Muscle layer of duodenum (tissue), 2 donors: ENCODE results near the gene IZUMO1.
"Not testable (repeated sequence)": the region's sequence is repeated elsewhere in the genome, so short reads cannot be mapped to it uniquely, and the experiment has no call there.

ENCODE experiments used
- H3K27ac ChIP-seq: one replicate; pipeline ENCODE4 v1.7.0; 2013; ENCODE audit warnings: mild to moderate bottlenecking, low read length
- H3K27me3 ChIP-seq: one replicate; pipeline ENCODE4 v1.7.0; 2013; ENCODE audit warnings: low read depth, mild to moderate bottlenecking, control low read depth, low read length
- H3K36me3 ChIP-seq, 2 donors: one replicate each; pipeline ENCODE4 v1.7.0; 2013; ENCODE audit warnings: low read length in 2 of 2, control low read depth in 1 of 2, mild to moderate bottlenecking in 1 of 2; ENCODE audit not compliant: insufficient read depth in 2 of 2, control insufficient read depth in 1 of 2
- H3K4me1 ChIP-seq, 2 donors: one replicate each; pipeline ENCODE4 v1.7.0; 2013; ENCODE audit warnings: low read length in 2 of 2, mild to moderate bottlenecking in 2 of 2, control low read depth in 1 of 2, moderate library complexity in 1 of 2; ENCODE audit not compliant: insufficient read depth in 2 of 2, control insufficient read depth in 1 of 2
- H3K4me3 ChIP-seq, 2 donors: one replicate each; pipeline ENCODE4 v1.7.0; 2013; ENCODE audit warnings: low read length in 2 of 2, low read depth in 1 of 2, mild to moderate bottlenecking in 1 of 2
- H3K9me3 ChIP-seq, 2 donors: one replicate each; pipeline ENCODE4 v1.7.0; 2013; ENCODE audit warnings: low read length in 2 of 2, control low read depth in 1 of 2, mild to moderate bottlenecking in 1 of 2; ENCODE audit not compliant: control insufficient read depth in 1 of 2
- donor health status: healthy.

The IZUMO1 gene

DNA sequence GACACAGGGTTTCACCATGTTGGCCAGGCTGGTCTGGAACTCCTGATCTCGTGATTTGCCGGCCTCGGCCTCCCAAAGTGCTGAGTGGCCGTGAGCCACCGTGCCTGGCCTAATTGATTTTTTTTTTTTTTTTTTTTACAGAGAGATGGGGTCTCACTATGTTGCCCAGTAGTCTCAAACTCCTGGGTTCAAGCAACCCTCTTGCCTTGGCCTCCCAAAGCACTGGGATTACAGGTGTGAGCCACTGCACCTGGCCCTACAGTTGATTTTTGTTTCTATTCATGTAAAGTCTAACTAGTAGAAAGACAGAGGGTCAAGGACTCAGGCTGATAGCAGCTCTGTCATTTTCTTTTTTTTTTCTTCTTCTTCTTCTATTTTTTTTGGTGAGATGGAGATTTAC is 30.4 kb upstream of the IZUMO1 start:
- no peaks in the 10 kb centered on the region for H3K27me3 ChIP-seq
- peaks cover 0 to 10% of the 10 kb centered on the region in 2 donors for H3K4me1 ChIP-seq
- H3K4me3 ChIP-seq, result no peak overlapping the region
- H3K27ac ChIP-seq, result no peak overlapping the region
- H3K36me3 ChIP-seq, result no peaks in the 10 kb centered on the region
- no peaks in the 10 kb centered on the region for H3K9me3 ChIP-seq

DNA sequence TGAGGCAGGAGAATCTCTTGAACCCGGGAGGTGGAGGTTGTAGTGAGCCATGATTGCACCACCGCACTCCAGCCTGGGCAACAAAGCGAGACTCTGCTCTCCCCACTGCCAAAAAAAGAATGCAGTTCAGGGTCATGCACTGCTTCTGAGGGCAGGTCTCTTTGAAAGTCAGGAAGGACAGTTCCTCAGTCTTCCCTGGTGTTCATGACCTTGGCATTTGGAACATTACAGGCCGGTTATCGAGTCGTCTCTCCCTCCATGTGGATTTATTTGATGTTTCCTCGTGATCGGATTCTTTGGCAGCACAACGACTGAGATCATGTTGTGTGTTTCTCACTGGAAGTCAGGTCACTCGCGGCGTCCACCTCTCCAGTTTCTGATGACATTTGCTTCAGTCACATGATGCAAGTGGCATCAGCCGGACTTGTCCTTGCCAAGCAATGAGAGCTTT is 25.8 kb upstream of the IZUMO1 start:
- no peaks in the 10 kb centered on the region for H3K4me1 ChIP-seq
- no peak overlapping the region for H3K4me3 ChIP-seq
- H3K9me3 ChIP-seq, result no peaks in the 10 kb centered on the region
- H3K27ac ChIP-seq, result no peak overlapping the region
- no peaks in the 10 kb centered on the region for H3K27me3 ChIP-seq
- no peaks in the 10 kb centered on the region for H3K36me3 ChIP-seq

DNA sequence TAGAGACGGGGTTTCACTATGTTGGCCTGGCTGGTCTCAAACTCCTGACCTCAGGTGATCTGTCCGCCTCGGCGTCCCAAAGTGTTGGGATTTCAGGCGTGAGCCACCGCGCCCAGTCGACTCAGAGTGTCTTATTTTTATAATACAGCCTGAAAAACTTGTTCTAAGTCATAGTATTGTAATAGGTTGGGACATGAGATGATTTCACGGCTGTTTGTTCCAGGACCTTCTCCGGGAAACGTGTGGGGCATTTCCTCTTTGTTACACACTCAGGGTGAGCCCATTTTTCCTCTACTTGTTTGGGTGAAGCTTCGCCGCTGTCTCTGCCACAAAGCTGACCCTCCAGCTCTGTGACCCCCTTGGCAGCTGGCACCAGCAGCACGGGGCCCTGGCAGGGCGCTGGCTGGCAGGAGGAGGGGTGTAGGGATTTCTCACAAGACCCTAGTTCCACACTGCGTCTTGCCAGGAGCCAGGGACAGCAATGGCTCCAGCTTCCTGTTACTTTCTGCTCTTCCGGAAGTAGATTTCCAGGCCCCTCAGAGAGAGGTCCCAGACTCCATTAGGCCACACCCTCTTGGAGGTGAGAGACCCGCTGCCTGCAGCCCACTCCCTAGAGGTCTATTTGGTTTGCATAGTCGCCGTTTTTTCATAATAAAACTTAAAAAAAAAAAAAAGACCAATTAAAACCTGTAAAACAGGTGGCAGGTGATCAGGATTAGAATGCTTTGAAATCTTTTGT is 24.2 kb upstream of the IZUMO1 start:
- Histone ChIP-seq H3K4me3 (no peak overlapping the region), H3K4me1 (no peaks in the 10 kb centered on the region), H3K9me3 (no peaks in the 10 kb centered on the region), H3K27me3 (no peaks in the 10 kb centered on the region), H3K27ac (no peak overlapping the region), H3K36me3 (no peaks in the 10 kb centered on the region)

DNA sequence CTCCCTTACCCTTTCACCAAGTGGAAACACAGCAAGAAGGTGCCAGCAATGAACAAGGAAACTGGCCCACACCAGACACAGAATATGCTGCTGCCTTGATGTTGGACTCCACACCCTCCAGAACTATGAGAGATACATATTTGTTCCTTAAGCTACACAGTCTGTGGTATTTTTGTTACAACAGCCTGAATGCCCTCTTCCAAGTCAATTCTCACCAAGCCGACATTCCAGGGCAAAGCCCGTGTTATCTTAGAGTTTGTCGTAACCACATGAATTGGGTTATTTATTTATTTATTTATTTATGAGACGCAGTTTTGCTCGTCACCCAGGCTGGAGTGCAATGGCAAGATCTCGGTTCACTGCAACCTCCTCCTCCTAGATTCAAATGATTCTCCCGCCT is 23.6 kb upstream of the IZUMO1 start:
- H3K4me1 ChIP-seq, result no peaks in the 10 kb centered on the region
- no peaks in the 10 kb centered on the region for H3K27me3 ChIP-seq
- no peak overlapping the region for H3K4me3 ChIP-seq
- no peaks in the 10 kb centered on the region for H3K9me3 ChIP-seq
- no peak overlapping the region for H3K27ac ChIP-seq
- no peaks in the 10 kb centered on the region for H3K36me3 ChIP-seq

DNA sequence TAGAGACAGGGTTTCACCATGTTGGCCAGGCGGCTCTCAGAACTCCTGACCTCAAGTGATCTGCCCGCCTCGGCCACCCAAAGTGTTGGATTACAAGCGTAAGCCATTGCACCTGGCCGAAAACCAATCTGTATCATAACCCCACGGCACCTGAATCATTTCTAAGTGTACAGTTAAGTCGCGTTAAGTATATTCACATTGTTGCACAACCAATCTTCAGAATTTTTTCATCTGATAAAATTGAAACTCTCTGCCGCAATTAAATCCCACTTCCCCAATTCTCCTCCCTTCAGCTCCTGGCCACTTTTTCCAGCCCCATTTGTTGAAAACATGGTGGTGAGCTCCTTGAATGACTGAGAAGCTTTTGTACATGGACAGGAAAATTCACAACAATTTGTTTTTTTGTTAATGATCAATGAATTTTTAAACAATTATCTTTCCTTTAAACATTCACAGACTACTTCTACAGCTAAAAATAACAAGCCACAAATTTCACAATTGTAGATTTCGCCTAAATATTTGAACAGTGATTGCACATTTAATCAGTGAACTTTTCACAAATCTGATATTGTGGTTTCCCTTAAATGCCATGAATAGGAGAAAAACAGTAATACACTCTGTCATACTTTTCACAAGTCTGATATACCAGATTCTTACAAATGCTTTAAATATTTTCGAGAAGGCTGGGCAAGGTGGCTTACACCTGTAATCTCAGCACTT is 22.4 kb upstream of the IZUMO1 start:
- no peak overlapping the region for H3K4me3 ChIP-seq
- H3K27ac ChIP-seq, result no peak overlapping the region
- H3K36me3 ChIP-seq, result no peaks in the 10 kb centered on the region
- no peaks in the 10 kb centered on the region for H3K9me3 ChIP-seq
- no peaks in the 10 kb centered on the region for H3K4me1 ChIP-seq
- H3K27me3 ChIP-seq, result no peaks in the 10 kb centered on the region

DNA sequence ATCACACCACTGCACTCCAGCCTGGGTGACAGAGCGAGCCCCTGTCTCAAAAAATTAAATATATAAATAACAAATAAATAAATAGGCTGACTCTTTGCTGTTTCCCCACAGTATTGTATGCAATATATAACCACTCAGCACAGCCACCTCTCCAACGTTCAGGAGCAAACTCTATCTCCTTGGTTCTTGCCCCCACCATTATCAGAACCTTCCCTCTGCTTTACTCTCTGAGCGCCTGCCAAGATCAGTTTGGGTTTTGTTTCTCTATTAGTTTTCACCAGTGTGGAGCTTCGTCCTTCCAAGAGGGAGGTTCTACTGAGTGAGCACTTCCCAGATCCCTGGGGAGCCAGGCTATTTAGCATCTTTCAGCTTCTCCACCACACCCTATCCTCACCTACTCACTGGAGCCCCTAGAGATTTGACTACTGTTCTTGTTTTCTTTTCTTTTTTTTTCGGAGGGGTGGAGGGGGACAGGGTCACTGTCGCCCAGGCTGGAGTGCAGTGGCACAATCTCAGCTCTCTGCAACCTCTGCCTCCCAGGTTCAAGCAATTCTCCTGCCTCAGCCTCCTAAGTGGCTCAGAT is 21.6 kb upstream of the IZUMO1 start:
- H3K27me3 ChIP-seq, H3K27ac ChIP-seq: not testable (repeated sequence)

DNA sequence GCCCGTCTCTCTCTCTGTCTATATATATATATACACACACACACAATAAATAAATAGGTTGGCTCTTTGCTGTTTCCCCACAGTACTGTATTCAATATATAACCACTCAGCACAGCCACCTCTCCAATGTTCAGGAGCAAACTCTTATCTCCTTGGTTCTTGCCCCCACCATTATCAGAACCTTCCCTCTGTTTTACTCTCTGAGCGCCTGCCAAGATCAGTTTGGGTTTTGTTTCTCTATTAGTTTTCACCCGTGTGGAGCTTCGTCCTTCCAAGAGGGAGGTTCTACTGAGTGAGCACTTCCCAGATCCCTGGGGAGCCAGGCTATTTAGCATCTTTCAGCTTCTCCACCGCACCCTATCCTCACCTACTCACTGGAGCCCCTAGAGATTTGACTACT is 19.1 kb upstream of the IZUMO1 start:
- not testable (repeated sequence) for H3K4me1 ChIP-seq, H3K36me3 ChIP-seq

More for the DNA sequence above, 21.6 kb upstream of the IZUMO1 start:
- not testable (repeated sequence) for H3K4me3 ChIP-seq, H3K4me1 ChIP-seq, H3K36me3 ChIP-seq, H3K9me3 ChIP-seq

DNA sequence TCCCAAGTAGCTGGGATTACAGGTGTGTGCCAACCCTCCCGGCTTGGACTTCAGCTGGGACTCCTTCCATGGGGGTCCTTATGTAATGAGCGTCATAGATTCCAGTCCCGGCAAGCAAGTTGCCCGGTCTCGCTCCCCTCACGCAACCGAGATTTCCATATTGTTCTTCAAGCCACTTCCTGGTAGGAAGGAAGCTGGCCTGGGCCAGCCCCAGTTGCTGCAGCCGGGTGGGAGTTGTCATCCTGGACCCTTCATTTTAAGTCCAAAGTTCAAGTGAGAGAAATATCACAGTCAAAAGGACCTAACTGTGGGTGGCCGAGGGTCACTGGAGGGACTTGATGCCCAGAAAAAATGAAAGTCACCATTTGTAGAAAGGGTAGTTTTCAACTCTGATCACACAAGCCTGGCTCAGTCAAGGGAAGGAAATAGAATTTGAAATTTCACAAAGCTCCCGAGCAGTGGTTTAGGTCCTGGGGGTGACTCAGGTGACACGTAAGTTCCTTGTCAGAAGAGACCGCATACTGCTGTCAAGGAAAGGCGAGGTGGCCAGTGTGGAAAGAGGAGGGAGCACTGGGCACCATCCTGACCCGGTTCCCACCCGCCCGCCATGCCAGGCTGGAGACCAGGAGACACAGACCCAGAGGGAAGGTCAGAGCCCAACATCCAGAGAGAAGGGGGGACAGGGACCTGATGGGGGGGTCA is 13.9 kb upstream of the IZUMO1 start:
- H3K27me3 ChIP-seq, result no peaks in the 10 kb centered on the region
- H3K4me1 ChIP-seq, result no peaks in the 10 kb centered on the region
- no peak overlapping the region for H3K4me3 ChIP-seq
- H3K36me3 ChIP-seq, result no peaks in the 10 kb centered on the region
- no peaks in the 10 kb centered on the region for H3K9me3 ChIP-seq
- H3K27ac ChIP-seq, result no peak overlapping the region

More for the DNA sequence above, 19.1 kb upstream of the IZUMO1 start:
- H3K27ac ChIP-seq, H3K27me3 ChIP-seq, H3K4me3 ChIP-seq, H3K9me3 ChIP-seq: not testable (repeated sequence)

DNA sequence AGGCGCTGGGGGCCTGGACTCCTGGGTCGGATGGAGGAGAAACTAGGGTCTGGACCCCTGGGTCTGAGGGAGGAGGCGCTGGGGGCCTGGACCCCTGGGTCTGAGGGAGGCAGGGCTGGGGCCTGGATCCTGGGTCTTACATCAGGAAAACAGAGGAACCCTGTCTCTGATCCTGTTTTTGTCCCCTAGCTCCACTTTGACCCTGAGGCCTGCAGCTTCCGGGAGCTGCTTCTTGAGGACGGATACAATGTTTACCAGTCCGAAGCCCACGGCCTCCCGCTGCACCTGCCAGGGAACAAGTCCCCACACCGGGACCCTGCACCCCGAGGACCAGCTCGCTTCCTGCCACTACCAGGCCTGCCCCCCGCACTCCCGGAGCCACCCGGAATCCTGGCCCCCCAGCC is 11.0 kb upstream of the IZUMO1 start:
- Histone ChIP-seq H3K9me3 (no peaks in the 10 kb centered on the region), H3K36me3 (no peaks in the 10 kb centered on the region)

DNA sequence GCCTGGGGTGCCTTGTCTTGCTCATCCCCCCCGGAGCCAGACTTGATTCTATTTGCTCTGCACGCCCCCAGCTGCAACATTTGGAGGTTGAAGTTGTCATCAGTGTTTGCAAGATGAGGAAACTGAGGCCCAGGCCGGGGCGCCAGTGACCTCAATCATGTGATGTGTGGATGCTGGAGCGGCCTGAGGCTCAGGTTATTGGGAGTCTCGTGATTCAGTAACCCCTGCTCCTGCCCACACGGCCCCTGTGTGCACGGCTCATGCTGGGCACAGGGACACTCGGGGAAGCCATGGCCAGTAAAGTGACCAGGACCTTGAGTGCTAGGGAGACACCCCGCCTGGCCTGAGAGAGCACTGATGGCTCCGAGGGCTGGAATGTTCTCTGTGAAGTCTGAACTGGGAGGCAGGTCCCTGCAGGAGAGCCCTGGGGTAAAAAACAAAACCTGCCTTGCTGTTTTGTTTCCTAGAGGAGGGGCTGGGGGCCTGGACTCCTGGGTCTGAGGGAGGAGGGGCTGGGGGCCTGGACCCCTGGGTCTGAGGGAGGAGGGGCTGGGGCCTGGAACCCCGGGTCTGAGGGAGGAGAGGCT is 10.5 kb upstream of the IZUMO1 start:
- no peaks in the 10 kb centered on the region for H3K27me3 ChIP-seq
- H3K27ac ChIP-seq, result no peak overlapping the region
- no peaks in the 10 kb centered on the region for H3K36me3 ChIP-seq
- H3K4me1 ChIP-seq, result peaks cover 0 to 8% of the 10 kb centered on the region in 2 donors
- H3K9me3 ChIP-seq, result no peaks in the 10 kb centered on the region
- no peak overlapping the region for H3K4me3 ChIP-seq

More for the DNA sequence above, 11.0 kb upstream of the IZUMO1 start:
- Histone ChIP-seq H3K4me1 (peaks cover 0 to 2% of the 10 kb centered on the region in 2 donors), H3K4me3 (no peak overlapping the region), H3K27ac (no peak overlapping the region), H3K27me3 (no peaks in the 10 kb centered on the region)

DNA sequence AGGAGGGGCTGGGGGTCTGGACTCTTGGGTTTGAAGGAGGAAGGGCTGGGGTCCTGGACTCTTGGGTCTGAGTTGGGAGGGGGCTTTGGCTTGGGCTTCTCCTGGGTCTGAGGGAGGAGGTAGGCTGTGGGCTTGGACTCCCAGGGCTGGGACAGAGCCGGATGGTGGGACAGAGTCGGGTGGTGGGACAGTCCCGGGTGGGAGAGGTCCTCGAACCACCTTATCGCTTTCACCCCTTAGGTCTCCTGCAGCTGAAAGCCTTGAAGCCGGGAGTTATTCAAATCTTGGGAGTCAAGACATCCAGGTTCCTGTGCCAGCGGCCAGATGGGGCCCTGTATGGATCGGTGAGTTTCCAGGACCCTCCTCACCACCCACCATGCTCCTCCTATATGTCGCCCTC is 10.0 kb upstream of the IZUMO1 start:
- Histone ChIP-seq H3K27me3 (no peaks in the 10 kb centered on the region), H3K9me3 (no peaks in the 10 kb centered on the region), H3K4me3 (no peak overlapping the region), H3K27ac (no peak overlapping the region), H3K4me1 (peaks cover 0 to 11% of the 10 kb centered on the region in 2 donors), H3K36me3 (no peaks in the 10 kb centered on the region)
